DND-41 (cell line): ENCODE results near the gene TRPC4AP.
"Not testable (repeated sequence)": the region's sequence is repeated elsewhere in the genome, so short reads cannot be mapped to it uniquely, and the experiment has no call there.

ENCODE experiments used
- ATAC-seq: fragments of 200-7000 bp; cut with Tn5 transposase; 3 replicates; pipeline ENCODE4 v1.9.1; 2021; ENCODE audit warnings: low read depth; ENCODE audit not compliant: insufficient read depth
- DNase-seq: peaks from one replicate; pipeline ENCODE4 v3.0.0-alpha.2; 2020
- H2AFZ ChIP-seq: 2 replicates; pipeline ENCODE4 v1.6.0; 2012; ENCODE audit warnings: low read depth, low read length
- H3K27ac ChIP-seq: 2 replicates; pipeline ENCODE4 v1.5.1; 2012; ENCODE audit warnings: low read length, inconsistent platforms
- H3K27me3 ChIP-seq: fragments of 200-600 bp; sonication (generic); 2 replicates; pipeline ENCODE4 v1.6.0; 2012; ENCODE audit warnings: low read length, mild to moderate bottlenecking, inconsistent platforms; ENCODE audit not compliant: insufficient read depth, poor library complexity
- H3K36me3 ChIP-seq: 2 replicates; pipeline ENCODE4 v1.5.1; 2012; ENCODE audit warnings: low read length, inconsistent platforms; ENCODE audit not compliant: insufficient read depth
- H3K4me1 ChIP-seq: 2 replicates; pipeline ENCODE4 v1.5.1; 2012; ENCODE audit warnings: mild to moderate bottlenecking, low read length; ENCODE audit not compliant: insufficient read depth
- H3K4me2 ChIP-seq: 2 replicates; pipeline ENCODE4 v1.6.0; 2012; ENCODE audit warnings: mild to moderate bottlenecking, moderate library complexity, low read length, inconsistent platforms; ENCODE audit not compliant: insufficient read depth
- H3K4me3 ChIP-seq, 2 experiments: fragments of 200-600 bp in 1 of 2; shearing (Covaris generic) in 1 of 2; 2 replicates each; pipeline ENCODE4 v1.5.1; 2012 to 2016; ENCODE audit warnings: inconsistent platforms in 2 of 2, low read length in 2 of 2, mild to moderate bottlenecking in 2 of 2, low read depth in 1 of 2, moderate library complexity in 1 of 2
- H3K79me2 ChIP-seq: 2 replicates; pipeline ENCODE4 v1.6.0; 2012; ENCODE audit warnings: low read length, inconsistent platforms; ENCODE audit not compliant: insufficient read depth
- H3K9ac ChIP-seq: 2 replicates; pipeline ENCODE4 v1.6.0; 2012; ENCODE audit warnings: low read depth, mild to moderate bottlenecking, inconsistent platforms, low read length, moderate library complexity
- H3K9me3 ChIP-seq: 2 replicates; pipeline ENCODE4 v1.5.1; 2012; ENCODE audit warnings: low read length, moderate library complexity, mild to moderate bottlenecking, inconsistent platforms; ENCODE audit not compliant: insufficient read depth, severe bottlenecking
- H4K20me1 ChIP-seq: 2 replicates; pipeline ENCODE4 v1.6.0; 2012; ENCODE audit warnings: low read length; ENCODE audit not compliant: insufficient read depth
- CTCF ChIP-seq: IDR thresholded peaks from 2 replicates; pipeline ENCODE4 v1.5.1; 2012; ENCODE audit warnings: borderline replicate concordance, low read length, moderate library complexity, mild to moderate bottlenecking; ENCODE audit not compliant: poor library complexity, severe bottlenecking; ENCODE audit errors: extremely low read depth
- EZH2 ChIP-seq: IDR thresholded peaks from 3 replicates; pipeline ENCODE4 v1.6.1; 2012; ENCODE audit warnings: borderline replicate concordance, low read depth, mild to moderate bottlenecking, moderate library complexity, low read length, inconsistent platforms; ENCODE audit not compliant: severe bottlenecking

Gene TRPC4AP

GRCh38 chr20:35085477-35086225 is 7.0 kb downstream of the TRPC4AP start:
- Histone ChIP-seq H3K9ac (peak overlapping the region; percentile 31; the same call in 1 of the 2 replicates), H3K9me3 (no peaks in the 10 kb centered on the region), H3K27ac (peak overlapping the region; percentile 65), H3K79me2 (peaks cover 96% of the 10 kb centered on the region), H3K4me2 (peak overlapping the region; percentile 28), H3K36me3 (peaks cover 29% of the 10 kb centered on the region; the same call in 1 of the 2 replicates), H2AFZ (no peak overlapping the region), H3K27me3 (no peaks in the 10 kb centered on the region), H4K20me1 (peaks cover 29% of the 10 kb centered on the region; the same call in 1 of the 2 replicates), H3K4me1 (peaks cover 57% of the 10 kb centered on the region), H3K4me3 (no peak overlapping the region)
- ATAC-seq (peak; percentile 93), DNase-seq (peak; percentile 55)
- TF ChIP-seq EZH2, result no peak

GRCh38 chr20:35084998-35085397 is 7.6 kb downstream of the TRPC4AP start:
- Histone ChIP-seq H4K20me1 (peaks cover 29% of the 10 kb centered on the region; the same call in 1 of the 2 replicates), H3K4me3 (no peak overlapping the region), H3K79me2 (peaks cover 96% of the 10 kb centered on the region), H3K4me2 (0 out of 2 replicates have a peak overlapping the region, but pooled peaks have one; percentile 1), H3K9ac (peak overlapping the region; percentile 31; the same call in 1 of the 2 replicates), H3K27me3 (no peaks in the 10 kb centered on the region), H2AFZ (no peak overlapping the region), H3K27ac (peak overlapping the region; percentile 65), H3K4me1 (peaks cover 50% of the 10 kb centered on the region), H3K36me3 (peaks cover 31% of the 10 kb centered on the region; the same call in 1 of the 2 replicates), H3K9me3 (no peaks in the 10 kb centered on the region)
- no peak for TF ChIP-seq EZH2
- no peak for TF ChIP-seq CTCF
- no peak for ATAC-seq
- DNase-seq, result no peak

GRCh38 chr20:35080348-35080642 is 12.3 kb downstream of the TRPC4AP start:
- H3K4me2 ChIP-seq, result not testable (repeated sequence)
- peaks cover 46% of the 10 kb centered on the region for H3K36me3 ChIP-seq

GRCh38 chr20:35079472-35080347 is 12.9 kb downstream of the TRPC4AP start:
- Histone ChIP-seq H3K9me3 (no peaks in the 10 kb centered on the region), H3K27me3 (no peaks in the 10 kb centered on the region), H3K9ac (no peak overlapping the region), H3K4me1 (peaks cover 3% of the 10 kb centered on the region; the same call in 1 of the 2 replicates), H4K20me1 (peaks cover 19% of the 10 kb centered on the region; the same call in 1 of the 2 replicates), H3K4me2 (no peak overlapping the region), H3K27ac (no peak overlapping the region), H3K79me2 (peaks cover 79% of the 10 kb centered on the region), H2AFZ (no peak overlapping the region), H3K36me3 (peaks cover 40% of the 10 kb centered on the region), H3K4me3 (no peak overlapping the region)
- DNase-seq (no peak), ATAC-seq (no peak; the same call in 2 of the 3 replicates)
- TF ChIP-seq EZH2, result no peak
- no peak for TF ChIP-seq CTCF

More at GRCh38 chr20:35080348-35080642, 12.3 kb downstream of the TRPC4AP start:
- not testable (repeated sequence) for H3K27me3 ChIP-seq, DNase-seq, H3K4me3 ChIP-seq, H3K4me1 ChIP-seq, H3K27ac ChIP-seq, H3K9ac ChIP-seq, H3K9me3 ChIP-seq, H2AFZ ChIP-seq, ATAC-seq
- Histone ChIP-seq H3K79me2 (peaks cover 85% of the 10 kb centered on the region), H4K20me1 (peaks cover 19% of the 10 kb centered on the region; the same call in 1 of the 2 replicates)
